ENCODE data around the gene NPB. TPM values are rescaled to one million over a fixed set of nuclear protein-coding genes. Genes with fewer than 3 reads are reported as not detected.
"Not testable (repeated sequence)": the region's sequence is repeated elsewhere in the genome, so short reads cannot be mapped to it uniquely, and the experiment has no call there.

The NPB gene
- polyA plus RNA-seq, 2 donors = 0.33 to 0.49 TPM

DNA sequence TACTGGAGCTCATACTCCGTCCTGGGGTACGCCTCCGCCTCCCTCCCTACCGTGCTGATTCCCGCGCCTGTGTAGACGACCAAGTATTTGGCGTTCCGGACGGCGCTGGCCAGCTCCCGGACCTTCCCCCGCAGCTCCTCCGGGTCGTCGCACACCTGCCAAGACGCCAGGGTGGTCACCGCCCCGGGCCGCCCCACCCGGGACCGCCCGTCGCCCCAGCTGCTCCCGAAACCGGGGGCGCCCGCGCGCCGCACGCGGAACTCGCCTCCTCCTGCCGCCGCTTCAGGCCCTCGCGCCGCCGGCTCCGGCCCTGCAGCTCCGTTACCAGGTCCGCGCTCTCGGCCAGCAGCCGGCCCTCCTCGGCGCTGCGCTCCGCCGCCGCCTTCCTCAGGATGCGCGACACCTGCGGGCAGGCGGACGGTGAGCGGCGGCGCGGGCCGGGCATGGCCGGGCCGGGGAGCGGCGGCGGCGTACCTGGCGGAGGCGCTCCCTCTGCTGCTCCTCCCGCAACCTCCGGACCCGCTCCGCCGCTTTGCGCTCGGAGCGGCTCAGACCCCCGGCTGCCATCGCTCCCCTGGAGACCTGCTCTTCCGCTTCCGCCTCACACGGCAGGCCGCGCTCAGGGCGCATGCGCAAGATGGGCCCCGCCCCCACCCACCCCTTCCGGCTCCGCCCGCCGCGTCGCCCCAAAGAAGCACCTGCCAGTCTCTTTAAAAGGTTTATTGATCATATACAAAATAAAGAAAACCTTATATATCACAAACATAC lies 15.7 kb downstream of the NPB start, which contains the start of gene SIRT7:
TSS of gene SIRT7 (minus strand) at position 612 of the 768 bp plus-strand sequence. CDS start at position 567, 45 bp downstream.
- Histone ChIP-seq H3K4me1 (ENCODE audit: control insufficient read depth in 2 of 2, insufficient read depth in 2 of 2, low read length in 1 of 2) (peaks cover 12 to 27% of the 10 kb centered on the region in 2 donors), H3K9me3 (ENCODE audit: control insufficient read depth in 2 of 2, insufficient read depth in 1 of 2, low read depth in 1 of 2, low read length in 1 of 2) (no peaks in the 10 kb centered on the region), H3K36me3 (ENCODE audit: control insufficient read depth in 2 of 2, insufficient read depth in 2 of 2, low read length in 1 of 2) (peaks cover 4 to 46% of the 10 kb centered on the region in 2 donors), H3K27ac (ENCODE audit: low read depth in 2 of 2, low read length in 1 of 2) (peak within 1 kb of the TSS; percentile 90 to 95), H3K4me3 (ENCODE audit: low read depth in 1 of 2, low read length in 2 of 2) (peak within 1 kb of the TSS; percentile 82 to 83), H3K27me3 (ENCODE audit: control insufficient read depth in 1 of 2, insufficient read depth in 2 of 2, low read length in 2 of 2) (no peaks in the 10 kb centered on the region)
- 0 to 1% methylated on average over 68 to 94 of the region's 94 CpGs for WGBS, 2 donors

DNA sequence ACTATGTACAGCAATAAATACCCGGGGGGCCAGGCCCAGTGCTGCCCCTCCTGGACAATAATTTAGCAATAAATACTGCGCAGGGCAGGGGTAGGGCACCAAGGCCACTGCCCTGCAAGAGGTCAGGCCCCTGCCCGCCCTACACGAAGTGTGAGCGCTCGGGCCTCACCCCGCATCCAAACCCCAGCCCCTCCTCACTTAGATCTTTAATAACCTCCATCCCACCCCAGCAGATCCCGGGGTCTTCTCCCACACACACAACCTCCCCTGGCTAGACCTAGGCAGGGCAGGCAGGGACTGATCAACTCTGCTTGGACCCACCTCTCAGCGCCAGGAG lies 16.3 kb downstream of the NPB start:
- 33% methylated on average over 9 of the region's 9 CpGs for WGBS, 2 donors
- H3K27ac ChIP-seq (ENCODE audit: low read depth in 2 of 2, low read length in 1 of 2) = peak overlapping the region; percentile 90 to 95
- H3K36me3 ChIP-seq (ENCODE audit: control insufficient read depth in 2 of 2, insufficient read depth in 2 of 2, low read length in 1 of 2) = peaks cover 4 to 45% of the 10 kb centered on the region in 2 donors
- H3K27me3 ChIP-seq (ENCODE audit: control insufficient read depth in 1 of 2, insufficient read depth in 2 of 2, low read length in 2 of 2); H3K9me3 ChIP-seq (ENCODE audit: control insufficient read depth in 2 of 2, insufficient read depth in 1 of 2, low read depth in 1 of 2, low read length in 1 of 2): not testable (repeated sequence)
- peaks cover 16 to 29% of the 10 kb centered on the region in 2 donors for H3K4me1 ChIP-seq (ENCODE audit: control insufficient read depth in 2 of 2, insufficient read depth in 2 of 2, low read length in 1 of 2)
- H3K4me3 ChIP-seq (ENCODE audit: low read depth in 1 of 2, low read length in 2 of 2) = peak overlapping the region in 1 of 2 donors; percentile 83

DNA sequence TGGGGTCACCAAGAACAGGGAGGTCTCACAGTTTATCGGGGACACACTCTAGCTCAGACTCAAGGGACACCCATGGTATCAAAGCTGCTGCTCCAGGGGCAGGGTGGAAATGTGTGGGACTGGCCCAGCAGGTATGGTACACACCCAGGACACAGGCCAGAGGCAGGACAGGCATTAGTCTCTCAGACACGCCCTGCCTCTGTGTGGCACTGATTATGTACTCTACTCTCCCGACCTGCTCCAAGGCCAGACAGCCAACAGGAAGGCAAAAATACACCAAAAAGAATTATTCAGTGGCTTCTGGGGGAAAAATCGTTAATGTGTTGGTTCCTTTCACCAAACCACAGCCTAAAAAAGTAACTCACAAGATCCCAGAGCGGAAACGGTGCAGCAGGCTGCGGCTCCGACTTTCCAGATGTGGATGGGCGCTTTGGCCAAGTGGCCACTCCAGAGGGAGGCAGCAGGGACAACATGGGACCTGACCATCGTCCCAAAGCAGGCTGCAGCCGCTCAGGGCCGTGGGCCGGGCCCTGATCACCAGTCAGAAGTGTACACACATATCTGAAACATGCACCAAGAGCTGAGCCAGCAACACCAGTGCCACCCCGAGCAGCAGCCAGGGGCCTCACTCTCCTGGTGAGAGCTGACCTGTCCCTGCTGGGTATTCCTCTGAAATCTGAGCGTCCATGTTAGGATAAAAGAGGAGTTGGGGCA lies 17.0 kb downstream of the NPB start:
- peaks cover 17 to 32% of the 10 kb centered on the region in 2 donors for H3K4me1 ChIP-seq (ENCODE audit: control insufficient read depth in 2 of 2, insufficient read depth in 2 of 2, low read length in 1 of 2)
- no peaks in the 10 kb centered on the region for H3K9me3 ChIP-seq (ENCODE audit: control insufficient read depth in 2 of 2, insufficient read depth in 1 of 2, low read depth in 1 of 2, low read length in 1 of 2)
- H3K4me3 ChIP-seq (ENCODE audit: low read depth in 1 of 2, low read length in 2 of 2) = no peak overlapping the region
- peak overlapping the region; percentile 90 to 95 for H3K27ac ChIP-seq (ENCODE audit: low read depth in 2 of 2, low read length in 1 of 2)
- WGBS, 2 donors = 65 to 74% methylated on average over 15 of the region's 15 CpGs
- no peaks in the 10 kb centered on the region for H3K27me3 ChIP-seq (ENCODE audit: control insufficient read depth in 1 of 2, insufficient read depth in 2 of 2, low read length in 2 of 2)
- H3K36me3 ChIP-seq (ENCODE audit: control insufficient read depth in 2 of 2, insufficient read depth in 2 of 2, low read length in 1 of 2) = peaks cover 4 to 38% of the 10 kb centered on the region in 2 donors

DNA sequence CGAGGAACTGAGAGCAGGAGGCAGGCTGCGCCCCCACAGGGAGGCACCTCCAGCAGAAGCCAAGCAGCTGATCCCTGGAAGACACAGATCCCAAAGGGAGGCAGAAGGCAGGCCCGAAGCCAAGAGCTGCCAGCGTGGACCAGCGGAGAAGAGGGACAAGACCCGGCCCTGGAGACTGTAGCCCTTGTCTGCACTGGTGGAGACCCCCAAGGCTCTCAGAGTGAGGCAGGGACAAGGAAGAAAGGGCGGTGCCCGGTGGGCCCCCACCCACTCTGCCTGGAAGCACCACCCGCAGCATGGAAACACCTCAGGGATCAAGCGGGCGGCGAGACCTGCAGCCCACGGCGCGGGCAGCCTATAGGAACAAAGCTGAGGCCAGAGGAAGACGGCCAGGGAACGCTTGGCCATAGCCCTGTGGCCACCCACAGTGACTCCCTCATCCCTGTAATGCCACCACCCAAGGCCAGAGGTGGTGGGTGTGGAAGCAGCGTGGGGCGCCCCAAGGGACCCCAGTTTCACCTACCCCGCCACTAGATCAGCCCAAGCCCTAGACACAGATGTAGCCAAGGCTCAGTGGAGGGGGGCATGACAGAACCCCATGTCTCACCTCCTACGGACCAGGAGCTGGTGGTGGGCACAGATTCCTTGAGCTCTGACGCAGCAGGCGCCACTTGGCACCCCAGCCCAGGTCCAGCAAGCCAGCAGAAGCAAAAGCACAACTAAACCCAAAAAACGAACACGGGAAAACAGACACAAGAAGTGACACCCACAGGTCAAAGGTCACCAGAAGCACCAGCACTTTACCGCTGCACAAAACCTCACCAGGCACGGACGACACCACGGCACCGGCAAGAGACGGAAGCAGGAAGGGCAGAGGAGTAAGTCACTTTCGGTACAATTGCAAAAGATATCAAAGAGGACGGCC lies 18.8 kb downstream of the NPB start:
- H3K27me3 ChIP-seq (ENCODE audit: control insufficient read depth in 1 of 2, insufficient read depth in 2 of 2, low read length in 2 of 2) = no peaks in the 10 kb centered on the region
- WGBS, 2 donors = 85 to 89% methylated on average over 33 of the region's 33 CpGs

DNA sequence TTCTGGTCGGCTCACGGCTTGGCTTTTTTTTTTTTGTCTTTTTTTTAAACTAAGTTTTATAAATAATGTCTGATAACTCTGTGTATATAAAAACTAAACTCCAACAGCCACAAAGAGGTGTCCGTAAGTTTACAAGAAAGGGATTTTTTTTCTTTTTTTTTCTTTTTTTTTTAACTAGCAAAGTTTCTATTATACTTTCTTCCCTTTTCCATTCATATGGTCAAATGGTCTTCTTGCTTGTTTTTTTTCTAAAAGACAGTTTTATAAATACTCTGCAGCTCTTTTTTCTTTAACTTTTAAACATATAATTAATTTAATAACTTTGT lies 19.5 kb downstream of the NPB start:
- Histone ChIP-seq H3K27me3 (ENCODE audit: control insufficient read depth in 1 of 2, insufficient read depth in 2 of 2, low read length in 2 of 2) (no peaks in the 10 kb centered on the region), H3K4me1 (ENCODE audit: control insufficient read depth in 2 of 2, insufficient read depth in 2 of 2, low read length in 1 of 2) (peaks cover 25 to 39% of the 10 kb centered on the region in 2 donors), H3K9me3 (ENCODE audit: control insufficient read depth in 2 of 2, insufficient read depth in 1 of 2, low read depth in 1 of 2, low read length in 1 of 2) (no peaks in the 10 kb centered on the region), H3K27ac (ENCODE audit: low read depth in 2 of 2, low read length in 1 of 2) (no peak overlapping the region), H3K36me3 (ENCODE audit: control insufficient read depth in 2 of 2, insufficient read depth in 2 of 2, low read length in 1 of 2) (peaks cover 4 to 17% of the 10 kb centered on the region in 2 donors), H3K4me3 (ENCODE audit: low read depth in 1 of 2, low read length in 2 of 2) (no peak overlapping the region)
- 88 to 89% methylated on average over 3 of the region's 3 CpGs for WGBS, 2 donors

More for the DNA sequence above, 18.8 kb downstream of the NPB start:
- no peak overlapping the region for H3K4me3 ChIP-seq (ENCODE audit: low read depth in 1 of 2, low read length in 2 of 2)
- H3K36me3 ChIP-seq (ENCODE audit: control insufficient read depth in 2 of 2, insufficient read depth in 2 of 2, low read length in 1 of 2) = peaks cover 4 to 19% of the 10 kb centered on the region in 2 donors
- H3K9me3 ChIP-seq (ENCODE audit: control insufficient read depth in 2 of 2, insufficient read depth in 1 of 2, low read depth in 1 of 2, low read length in 1 of 2) = no peaks in the 10 kb centered on the region
- peak overlapping the region; percentile 27 to 43 for H3K27ac ChIP-seq (ENCODE audit: low read depth in 2 of 2, low read length in 1 of 2)
- H3K4me1 ChIP-seq (ENCODE audit: control insufficient read depth in 2 of 2, insufficient read depth in 2 of 2, low read length in 1 of 2) = peaks cover 26 to 33% of the 10 kb centered on the region in 2 donors

DNA sequence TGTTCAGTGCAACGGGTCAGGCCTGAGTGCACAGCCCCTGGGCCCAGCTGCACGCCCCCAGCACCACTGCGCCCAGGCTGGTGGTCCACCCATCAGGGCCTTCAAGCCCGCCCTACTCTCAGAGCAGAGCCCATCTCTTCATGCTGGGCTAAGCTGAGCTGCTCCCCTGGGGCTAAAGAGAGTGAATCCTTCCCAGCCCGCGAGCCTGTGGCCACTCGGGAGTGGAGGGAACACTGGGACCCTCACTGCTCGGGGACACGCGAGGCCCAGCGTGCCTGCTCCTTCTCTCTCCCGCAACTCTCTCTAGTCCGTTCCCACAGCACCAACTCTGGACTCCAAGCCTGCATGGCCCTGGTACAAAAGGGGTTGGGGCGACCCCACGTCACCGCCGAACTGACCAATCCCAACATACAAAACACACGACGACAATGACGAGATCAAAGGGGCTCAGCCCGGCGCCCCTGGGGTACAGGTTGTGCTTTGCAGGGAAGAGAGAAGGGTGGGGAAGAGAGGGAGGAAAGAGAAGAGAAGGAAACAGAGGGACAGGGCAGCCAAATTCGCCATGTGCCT lies 20.0 kb downstream of the NPB start:
- WGBS, 2 donors = 94 to 95% methylated on average over 23 of the region's 23 CpGs

DNA sequence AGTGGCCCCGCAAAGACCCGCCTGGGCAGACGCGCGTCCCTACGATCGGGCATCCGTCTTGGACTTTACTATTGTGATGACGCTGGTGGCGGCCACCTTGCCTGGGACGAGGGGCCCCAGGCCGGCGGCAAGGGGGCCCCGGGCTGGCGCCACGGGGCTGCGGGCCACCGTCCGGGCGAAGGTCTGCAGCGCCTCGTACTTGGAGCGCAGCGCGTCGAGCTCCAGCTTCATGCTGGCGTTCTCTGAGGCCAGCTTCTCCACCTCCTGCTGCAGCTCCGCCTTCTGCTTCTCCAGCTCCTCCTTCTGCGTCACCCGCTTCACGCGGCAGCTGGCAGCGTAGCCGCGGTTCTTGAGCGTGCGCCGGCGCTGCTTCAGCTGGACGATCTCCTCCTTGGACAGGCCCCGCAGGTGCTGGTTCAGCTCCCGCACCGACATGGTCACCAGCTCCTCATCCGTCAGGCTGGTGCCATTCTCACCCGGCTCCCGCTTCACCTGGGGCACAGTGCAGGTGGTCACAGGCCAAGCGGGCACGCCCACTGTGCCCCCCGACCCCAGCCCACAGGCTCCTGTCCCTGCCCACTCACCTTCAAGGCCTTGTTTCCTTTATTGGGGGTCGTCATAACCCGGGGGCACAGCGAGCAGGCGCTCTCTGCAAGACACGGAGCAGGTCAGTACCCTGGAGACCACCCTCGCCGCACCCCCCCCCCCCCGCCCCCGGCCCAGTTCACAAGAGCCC lies 20.7 kb downstream of the NPB start:
- Histone ChIP-seq H3K4me3 (ENCODE audit: low read depth in 1 of 2, low read length in 2 of 2) (peak overlapping the region; percentile 12 to 38), H3K27ac (ENCODE audit: low read depth in 2 of 2, low read length in 1 of 2) (peak overlapping the region; percentile 81 to 90), H3K27me3 (ENCODE audit: control insufficient read depth in 1 of 2, insufficient read depth in 2 of 2, low read length in 2 of 2) (no peaks in the 10 kb centered on the region), H3K36me3 (ENCODE audit: control insufficient read depth in 2 of 2, insufficient read depth in 2 of 2, low read length in 1 of 2) (peaks cover 4 to 17% of the 10 kb centered on the region in 2 donors), H3K4me1 (ENCODE audit: control insufficient read depth in 2 of 2, insufficient read depth in 2 of 2, low read length in 1 of 2) (peaks cover 25 to 35% of the 10 kb centered on the region in 2 donors), H3K9me3 (ENCODE audit: control insufficient read depth in 2 of 2, insufficient read depth in 1 of 2, low read depth in 1 of 2, low read length in 1 of 2) (no peaks in the 10 kb centered on the region)
- 89 to 91% methylated on average over 53 to 58 of the region's 58 CpGs for WGBS, 2 donors

More for the DNA sequence above, 20.0 kb downstream of the NPB start:
- H3K27ac ChIP-seq (ENCODE audit: low read depth in 2 of 2, low read length in 1 of 2) = no peak overlapping the region
- peaks cover 4 to 17% of the 10 kb centered on the region in 2 donors for H3K36me3 ChIP-seq (ENCODE audit: control insufficient read depth in 2 of 2, insufficient read depth in 2 of 2, low read length in 1 of 2)
- H3K9me3 ChIP-seq (ENCODE audit: control insufficient read depth in 2 of 2, insufficient read depth in 1 of 2, low read depth in 1 of 2, low read length in 1 of 2) = no peaks in the 10 kb centered on the region
- no peaks in the 10 kb centered on the region for H3K27me3 ChIP-seq (ENCODE audit: control insufficient read depth in 1 of 2, insufficient read depth in 2 of 2, low read length in 2 of 2)
- no peak overlapping the region for H3K4me3 ChIP-seq (ENCODE audit: low read depth in 1 of 2, low read length in 2 of 2)
- peaks cover 25 to 35% of the 10 kb centered on the region in 2 donors for H3K4me1 ChIP-seq (ENCODE audit: control insufficient read depth in 2 of 2, insufficient read depth in 2 of 2, low read length in 1 of 2)

DNA sequence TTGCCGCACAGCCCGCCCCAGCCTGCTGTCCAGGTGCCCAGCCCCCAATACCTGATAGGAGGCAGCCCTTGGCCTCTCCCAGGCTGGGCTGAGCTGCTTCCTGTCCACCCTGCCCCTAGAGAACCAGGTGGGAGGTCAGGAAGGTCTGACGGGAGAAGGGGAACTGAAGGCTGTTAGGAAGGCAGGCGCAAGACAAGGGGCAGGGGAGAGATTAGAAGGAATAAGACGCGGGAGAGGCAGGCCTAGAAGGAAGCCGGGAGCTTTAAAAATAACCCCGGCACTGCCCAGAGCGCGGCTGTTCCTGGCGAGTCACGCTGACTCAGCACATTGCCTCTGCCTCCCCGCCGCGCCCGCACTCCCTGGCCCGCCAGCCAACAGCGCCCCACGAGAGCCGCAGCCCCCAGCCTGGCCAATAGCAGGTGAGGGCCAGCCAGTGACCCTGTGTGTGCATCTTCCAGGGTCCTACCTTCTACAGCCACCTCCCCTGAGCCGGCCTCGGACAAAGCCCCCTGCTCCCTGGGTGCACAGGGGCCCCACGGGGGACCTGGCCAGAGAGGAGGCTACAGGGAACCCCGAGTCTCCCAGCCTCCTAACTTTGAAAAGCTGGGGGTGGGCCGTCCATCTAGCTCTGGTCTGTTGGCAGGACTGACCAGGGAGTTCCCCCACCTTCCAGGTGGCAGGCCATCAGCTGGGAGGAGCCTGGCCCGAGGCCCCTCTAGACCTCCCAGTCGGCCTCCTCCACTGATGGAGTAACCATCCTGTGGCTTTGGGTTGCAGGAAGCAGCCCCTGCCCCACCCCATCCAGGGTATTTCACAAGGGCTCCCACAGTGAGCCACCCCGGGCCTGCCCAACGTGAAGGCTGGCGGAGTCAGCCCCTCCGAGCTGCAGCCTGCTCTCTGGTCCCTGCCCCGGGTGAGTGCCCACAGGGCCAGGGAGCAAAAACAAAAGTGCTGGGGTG lies 21.5 kb downstream of the NPB start:
- no peaks in the 10 kb centered on the region for H3K9me3 ChIP-seq (ENCODE audit: control insufficient read depth in 2 of 2, insufficient read depth in 1 of 2, low read depth in 1 of 2, low read length in 1 of 2)
- H3K27me3 ChIP-seq (ENCODE audit: control insufficient read depth in 1 of 2, insufficient read depth in 2 of 2, low read length in 2 of 2) = no peaks in the 10 kb centered on the region
- peak overlapping the region; percentile 81 to 90 for H3K27ac ChIP-seq (ENCODE audit: low read depth in 2 of 2, low read length in 1 of 2)
- 24 to 25% methylated on average over 32 of the region's 32 CpGs for WGBS, 2 donors
- peaks cover 4 to 17% of the 10 kb centered on the region in 2 donors for H3K36me3 ChIP-seq (ENCODE audit: control insufficient read depth in 2 of 2, insufficient read depth in 2 of 2, low read length in 1 of 2)
- peak overlapping the region; percentile 38 to 42 for H3K4me3 ChIP-seq (ENCODE audit: low read depth in 1 of 2, low read length in 2 of 2)
- peaks cover 25 to 38% of the 10 kb centered on the region in 2 donors for H3K4me1 ChIP-seq (ENCODE audit: control insufficient read depth in 2 of 2, insufficient read depth in 2 of 2, low read length in 1 of 2)

Measured in esophagus (tissue), 2 donors.